Measurements from ENCODE around the gene MICAL2.

MICAL2 gene

DNA sequence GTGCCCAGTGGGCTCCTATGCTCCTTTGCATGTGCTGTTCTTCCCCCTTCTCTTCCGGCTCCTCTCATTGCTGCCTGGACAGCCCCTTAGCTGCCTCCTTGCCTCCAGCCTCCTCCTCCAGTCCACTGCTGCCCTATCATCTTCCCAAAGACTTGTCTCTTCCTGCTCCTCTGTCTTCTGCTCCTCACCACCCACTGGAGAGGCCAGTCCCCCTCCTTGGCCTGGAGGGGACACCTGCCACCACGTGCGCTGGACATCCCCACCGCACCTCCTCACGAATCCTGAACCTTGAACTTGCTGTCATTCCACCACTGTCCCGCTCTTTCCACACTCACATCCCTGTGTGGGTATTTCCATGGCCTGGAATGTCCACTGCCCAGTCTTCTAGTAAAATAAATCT is 49.8 kb downstream of the MICAL2 start:
- no peak for DNase-seq

DNA sequence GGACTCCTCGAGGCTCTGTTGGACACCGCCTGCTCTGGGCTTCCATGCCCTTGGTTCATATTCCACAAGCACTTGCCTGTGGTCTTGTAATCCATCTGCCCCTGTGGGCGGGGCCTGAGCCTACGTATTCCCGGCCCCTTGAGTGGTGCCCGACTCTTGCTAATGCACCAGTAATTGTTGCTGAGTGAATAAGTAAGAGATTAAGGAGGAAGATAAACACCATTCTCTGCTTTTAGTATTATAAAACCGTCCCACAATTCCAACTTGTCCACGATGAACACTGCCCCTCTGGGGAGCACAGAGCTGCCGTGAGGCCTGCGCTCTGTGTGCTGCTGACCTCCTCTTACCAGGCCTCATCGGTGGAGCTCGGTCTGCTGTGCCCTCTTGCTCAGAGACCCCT is 50.3 kb downstream of the MICAL2 start:
- peak; percentile 37 for DNase-seq

DNA sequence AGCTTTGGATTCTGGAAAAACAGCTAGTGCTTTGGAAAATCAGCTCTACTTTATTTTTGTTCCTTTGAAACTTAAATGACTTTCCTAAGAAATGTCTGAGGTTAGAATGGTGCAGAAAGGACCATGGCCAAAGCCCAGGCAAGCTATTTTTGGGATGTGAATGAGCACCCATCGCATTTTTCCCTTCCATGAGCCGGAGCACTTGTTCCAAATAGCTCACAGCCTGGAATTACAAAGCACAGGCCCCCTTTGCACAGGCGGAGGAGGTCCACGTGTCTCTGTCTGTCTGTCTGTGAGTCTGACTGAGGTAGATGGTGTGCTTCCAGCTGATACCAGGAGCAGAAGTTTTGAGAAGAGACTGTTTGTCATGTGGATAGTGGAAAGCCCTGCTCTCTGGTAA is 50.7 kb downstream of the MICAL2 start:
- DNase-seq: no peak

DNA sequence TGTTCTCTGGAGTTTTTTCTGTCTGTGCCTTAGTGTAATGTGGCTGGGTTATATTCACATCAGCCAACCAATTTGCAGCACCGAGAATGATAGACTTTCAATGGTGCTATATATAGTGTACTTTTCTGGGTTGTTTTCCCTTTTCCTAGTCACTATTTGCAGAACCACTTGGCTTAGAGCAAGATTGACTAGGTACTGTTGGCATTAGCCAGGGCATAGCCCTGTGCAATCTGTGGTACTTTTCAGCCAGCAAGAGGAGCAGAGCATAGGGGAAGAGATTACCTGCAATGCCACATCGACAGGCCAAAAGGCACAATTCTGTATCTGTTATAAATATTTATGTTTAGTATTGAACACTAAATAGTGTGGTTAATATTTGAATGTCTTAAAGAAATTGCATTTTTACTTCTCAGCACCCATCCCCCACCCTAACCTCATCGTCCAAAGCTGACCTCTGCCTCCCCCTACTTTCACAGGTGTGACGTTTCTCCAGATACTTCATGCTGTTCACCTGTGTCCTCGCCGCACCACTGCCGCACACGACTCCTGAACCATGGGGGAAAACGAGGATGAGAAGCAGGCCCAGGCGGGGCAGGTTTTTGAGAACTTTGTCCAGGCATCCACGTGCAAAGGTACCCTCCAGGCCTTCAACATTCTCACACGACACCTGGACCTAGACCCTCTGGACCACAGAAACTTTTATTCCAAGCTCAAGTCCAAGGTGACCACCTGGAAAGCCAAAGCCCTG is 51.4 kb downstream of the MICAL2 start:
- no peak for DNase-seq

DNA sequence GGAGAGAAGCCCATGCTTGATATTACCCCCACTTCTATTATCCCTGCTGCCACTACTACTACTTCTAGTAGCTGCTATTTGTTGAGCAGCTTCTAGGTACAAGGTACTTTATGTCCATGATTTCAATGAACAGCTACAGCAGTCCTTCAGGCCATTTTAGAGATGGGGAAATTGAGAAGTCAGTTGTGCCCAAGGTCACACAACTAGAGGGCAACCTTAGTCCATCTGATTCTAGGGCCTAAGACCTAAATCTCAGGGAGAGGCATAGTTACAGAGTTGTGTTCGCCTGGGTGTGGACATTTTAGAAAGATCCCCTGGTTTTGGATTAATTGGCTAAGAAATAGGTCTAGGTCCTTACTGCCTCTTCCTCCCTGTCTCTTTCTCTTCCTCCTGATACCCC is 52.3 kb downstream of the MICAL2 start:
- no peak for DNase-seq

DNA sequence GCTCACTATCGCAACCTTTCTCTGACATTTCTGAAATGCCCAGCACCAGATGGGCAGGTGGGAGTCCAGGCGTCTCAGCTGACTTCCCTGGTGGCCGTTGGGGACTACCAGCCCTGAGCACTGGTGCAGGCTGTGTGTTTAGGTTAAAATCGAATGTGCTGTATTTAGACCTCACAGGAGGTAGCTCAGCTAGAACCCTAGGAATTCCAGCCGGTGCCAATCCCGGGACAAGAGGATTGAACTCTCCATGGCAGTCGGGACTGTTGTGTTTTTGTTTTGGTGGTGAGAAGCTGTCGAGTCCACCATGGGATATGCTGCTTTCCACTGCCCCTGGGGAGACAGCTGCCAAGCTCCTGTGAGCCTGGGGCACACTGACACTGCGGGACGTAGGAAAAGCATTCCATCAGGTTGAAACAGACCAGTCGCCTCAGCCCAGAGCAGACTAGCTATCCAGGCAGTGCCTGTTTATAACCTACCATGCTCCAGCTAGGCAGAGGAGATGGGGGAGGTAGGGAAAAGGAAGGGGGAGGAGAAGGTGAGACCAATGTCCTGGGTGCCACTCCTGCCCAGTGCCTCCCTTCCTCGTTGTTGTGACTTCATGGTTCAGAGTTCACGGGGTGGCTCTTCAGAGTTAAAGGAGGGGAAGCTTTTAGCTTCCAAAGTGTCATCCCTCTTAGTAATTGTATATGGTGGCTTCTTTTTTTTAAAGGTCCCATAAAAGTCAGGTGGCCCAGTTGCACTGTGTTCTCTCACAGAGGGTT is 53.0 kb downstream of the MICAL2 start:
- no peak for DNase-seq

DNA sequence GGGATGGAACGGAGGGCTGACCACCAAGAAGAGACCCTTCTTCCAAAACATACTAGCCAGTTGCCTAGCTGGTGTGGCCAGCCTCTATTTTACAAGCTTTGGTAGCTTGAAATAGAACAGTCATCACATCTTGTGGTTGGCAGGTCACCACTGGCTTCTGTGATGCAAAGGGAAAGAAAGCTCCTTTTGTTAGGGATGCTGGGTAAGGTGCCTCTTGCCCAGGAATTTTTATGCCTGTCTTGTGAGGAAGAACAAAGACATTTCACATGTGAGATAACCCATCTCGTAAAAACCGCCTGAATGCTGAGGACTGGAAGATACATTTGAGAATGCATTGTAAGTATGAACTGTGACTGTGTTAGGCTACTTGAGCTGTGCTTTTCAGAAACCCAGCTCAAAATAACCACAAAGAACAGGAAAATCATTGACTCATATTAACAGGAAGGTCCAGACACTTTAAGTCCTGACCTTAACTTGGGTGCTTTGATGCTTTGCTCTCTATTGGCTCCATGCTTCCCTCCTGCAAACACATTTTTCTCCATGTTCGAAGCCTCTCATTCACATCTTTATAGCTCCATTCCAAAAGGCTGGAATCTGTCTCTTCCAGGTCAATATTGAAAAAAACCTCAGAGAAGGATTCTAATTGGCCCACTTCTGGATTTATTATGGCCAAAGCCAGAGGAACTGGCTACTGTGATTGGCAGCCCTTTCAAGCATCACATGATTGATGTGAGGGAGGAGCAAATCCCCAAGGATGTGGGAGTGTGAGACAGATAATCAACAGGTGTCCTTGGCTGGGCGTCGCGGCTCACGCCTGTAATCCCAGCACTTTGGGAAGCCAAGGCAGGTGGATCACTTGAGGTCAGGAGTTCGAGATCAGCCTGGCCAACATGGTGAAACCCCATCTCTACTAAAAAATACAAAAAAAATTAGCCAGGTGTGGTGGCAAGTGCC is 53.9 kb downstream of the MICAL2 start:
- DNase-seq: no peak

DNA sequence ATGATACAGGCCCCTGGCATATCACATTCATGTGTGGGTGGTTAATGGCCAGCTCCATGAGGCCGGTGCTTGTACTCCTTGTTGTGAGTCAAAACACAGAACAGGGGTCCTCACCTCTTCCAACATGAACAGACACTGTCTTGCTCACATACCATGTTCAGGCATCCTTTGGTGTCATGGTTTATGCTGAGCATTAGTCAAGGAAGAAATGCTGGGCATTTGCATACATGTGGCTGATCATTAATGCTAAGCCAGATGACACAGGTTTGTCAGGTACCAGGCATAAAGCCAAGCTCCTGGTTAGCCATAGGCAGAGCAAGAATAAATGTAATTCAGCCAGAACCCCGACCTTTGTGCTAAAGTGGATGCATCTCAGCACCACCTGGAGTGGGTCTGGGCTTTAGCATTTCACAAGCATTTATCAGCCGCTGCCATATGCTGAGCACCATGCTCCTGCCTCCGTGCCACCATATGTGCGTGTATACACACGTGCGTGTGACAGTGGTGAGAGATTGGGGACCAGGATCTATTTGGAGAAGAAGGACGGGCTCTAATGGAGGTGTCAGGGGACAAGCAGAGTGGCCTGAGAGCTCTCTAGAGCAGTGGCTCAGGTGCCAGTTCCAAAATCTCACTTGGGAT is 55.0 kb downstream of the MICAL2 start:
- no peak for DNase-seq

DNA sequence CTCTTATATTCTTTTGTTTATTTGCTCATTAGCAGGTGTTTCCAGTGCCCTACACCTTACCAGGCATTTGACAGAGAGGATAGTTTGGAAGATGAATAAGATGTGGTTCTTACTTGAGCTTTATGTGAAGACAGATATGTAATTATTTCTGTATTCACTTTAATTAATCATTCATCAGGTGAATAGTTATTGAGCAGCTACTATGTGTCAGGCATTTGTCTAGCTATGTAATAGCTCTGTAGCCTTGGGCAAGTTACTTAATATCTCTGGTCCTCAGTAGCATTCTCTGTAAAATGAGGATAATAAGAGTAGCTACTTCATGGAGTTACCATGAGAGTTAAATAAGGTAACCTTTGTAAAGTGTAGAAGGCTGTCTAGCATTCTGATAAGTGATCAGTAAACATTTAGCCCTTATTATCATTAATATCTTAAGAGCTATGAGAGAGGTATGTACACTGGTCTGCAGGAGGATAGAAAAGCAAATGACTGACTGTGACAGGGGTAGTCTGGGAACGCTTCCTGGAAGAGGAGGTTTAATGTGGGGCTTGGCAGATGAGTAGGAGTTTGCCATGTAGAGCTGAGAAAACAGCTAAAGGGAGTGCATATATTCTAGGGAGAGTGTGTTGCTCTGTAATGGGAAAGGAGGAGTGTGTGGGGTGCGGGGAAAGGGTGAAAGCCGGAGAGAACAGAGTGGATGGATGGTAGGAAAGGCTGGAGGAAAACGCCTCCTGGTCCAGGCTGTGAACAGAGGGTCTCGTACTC is 56.1 kb downstream of the MICAL2 start:
- no peak for DNase-seq

DNA sequence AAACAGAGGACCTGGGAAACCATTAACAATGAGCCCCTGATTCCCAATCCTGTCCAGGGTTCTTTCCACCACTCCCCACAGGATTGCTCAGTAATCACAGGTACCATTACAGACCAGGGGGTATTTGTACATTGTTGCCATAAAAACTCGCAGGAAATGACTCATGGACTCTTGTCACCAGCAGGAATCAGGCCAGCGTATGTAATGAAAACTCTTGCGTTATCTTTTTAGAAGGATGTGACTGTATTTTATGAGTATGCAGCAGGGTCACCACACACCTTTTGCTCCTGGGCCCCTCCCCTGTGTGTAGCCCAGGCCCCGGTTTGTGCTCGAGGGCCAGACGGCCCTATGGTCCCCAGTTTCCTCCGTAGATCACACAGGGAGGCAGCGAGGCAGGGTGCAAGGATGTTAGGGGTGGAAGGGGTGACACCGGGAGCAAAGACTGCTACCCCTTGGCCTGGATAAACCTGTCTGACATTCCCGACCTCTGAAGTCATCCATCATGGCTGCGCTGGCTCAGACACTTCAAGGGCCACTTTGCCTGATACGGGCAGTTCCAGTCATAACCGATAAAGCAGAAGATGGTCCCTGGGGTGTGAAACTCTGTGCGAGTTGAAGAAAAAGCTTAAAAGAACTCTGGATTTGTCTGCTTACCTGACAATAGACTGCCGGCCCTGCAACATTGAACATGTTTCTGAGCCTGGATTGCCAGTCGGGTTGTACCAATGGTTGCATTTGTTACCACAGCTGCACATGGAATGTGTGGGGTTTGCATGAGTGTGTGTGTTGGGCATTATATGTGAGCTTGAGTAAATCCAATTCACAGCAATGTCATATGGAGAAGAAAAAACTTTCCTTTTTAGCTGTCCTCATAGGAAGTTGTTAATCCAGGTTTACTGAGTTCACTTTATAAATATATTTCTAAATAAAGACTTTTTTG is 56.9 kb downstream of the MICAL2 start:
- no peak for DNase-seq

DNA sequence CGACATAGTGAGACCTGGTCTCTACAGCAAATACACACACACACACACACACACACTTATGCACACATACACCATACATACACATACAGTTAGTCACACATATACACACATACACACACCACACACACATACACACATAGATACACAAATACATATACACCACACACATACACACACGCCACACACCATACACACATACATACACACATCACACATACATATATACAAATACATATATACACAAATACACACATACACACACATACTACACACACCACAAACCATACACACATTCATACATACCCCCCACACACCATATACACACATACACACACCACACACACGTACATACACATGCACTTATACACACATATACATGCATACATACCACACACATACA is 57.7 kb downstream of the MICAL2 start:
- DNase-seq: no peak

DNA sequence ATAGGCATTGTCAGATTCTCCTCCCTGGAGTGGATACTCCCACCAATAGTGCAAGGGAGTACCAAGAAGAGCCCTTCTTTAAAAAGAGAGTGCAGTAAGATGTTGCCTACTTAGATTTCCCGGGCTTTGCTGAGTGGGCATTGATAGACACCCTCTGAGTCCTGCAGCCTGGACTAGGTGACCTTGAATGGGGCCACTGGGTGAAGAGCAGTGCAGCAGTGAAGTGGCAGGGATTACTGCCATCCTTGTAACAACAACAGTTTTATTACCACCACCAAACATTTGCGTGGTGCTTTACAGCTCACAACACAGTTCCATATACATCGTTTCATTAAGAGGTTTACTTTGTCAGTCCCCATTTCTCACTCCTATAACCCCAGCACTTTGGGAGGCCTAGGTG is 59.4 kb downstream of the MICAL2 start:
- DNase-seq: no peak

DNA sequence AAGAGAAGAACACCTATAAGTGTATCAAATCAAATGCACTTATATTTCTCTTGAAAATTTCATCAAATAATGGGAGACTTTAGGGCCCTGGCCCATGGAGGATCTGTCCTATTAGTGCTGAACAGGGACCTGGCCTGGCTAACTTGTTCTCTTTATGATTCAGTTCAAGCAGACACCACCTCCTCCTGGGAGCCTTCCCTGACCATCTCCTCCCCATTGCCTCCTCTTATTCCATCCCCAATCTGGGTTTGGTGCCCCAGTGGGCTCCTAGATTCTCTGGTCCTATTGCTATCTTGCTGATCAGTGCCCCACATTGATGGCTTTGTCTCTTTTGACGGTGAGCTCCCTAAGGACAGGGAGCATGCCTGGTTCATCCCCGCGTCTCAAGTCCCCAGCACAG is 60.1 kb downstream of the MICAL2 start:
- no peak for DNase-seq

DNA sequence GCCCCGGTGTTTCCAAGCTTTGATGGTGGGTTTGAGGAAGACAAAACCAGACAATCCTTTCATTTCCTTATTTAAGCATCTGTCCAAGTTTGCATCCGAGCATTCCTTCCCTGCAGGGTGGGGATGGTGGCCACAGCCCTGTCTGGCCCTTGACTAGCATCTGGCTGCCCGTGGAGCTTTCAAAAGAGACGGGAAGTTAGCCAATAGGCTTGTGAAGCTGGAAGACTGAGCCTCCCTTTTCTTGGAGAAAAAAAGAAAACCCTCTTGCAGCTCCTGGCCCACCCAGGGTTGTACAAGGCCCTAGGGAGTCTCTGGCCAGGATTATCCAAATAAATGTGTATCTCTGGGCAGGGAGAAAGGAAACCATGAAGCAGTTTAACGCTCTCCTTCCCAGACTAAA is 60.6 kb downstream of the MICAL2 start:
- DNase-seq: no peak

DNA sequence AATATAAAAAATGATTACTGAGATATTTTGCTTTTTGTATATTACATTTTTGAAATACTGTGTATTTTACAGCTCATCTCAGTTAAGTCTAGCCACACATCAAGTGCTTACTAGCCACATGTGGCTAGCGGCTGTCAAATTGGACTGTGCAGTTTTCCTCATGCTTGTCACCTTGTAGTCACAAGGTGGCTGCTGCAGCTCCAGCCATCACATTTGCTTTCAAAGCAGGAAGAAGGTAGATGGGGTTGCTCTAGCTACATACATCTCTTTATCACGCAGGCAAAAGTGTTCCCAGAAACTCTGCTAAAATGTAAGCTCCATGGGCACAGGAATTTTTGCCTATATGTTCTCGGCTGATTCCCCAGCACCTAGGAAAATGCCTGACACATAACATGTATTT is 61.5 kb downstream of the MICAL2 start:
- no peak for DNase-seq

DNA sequence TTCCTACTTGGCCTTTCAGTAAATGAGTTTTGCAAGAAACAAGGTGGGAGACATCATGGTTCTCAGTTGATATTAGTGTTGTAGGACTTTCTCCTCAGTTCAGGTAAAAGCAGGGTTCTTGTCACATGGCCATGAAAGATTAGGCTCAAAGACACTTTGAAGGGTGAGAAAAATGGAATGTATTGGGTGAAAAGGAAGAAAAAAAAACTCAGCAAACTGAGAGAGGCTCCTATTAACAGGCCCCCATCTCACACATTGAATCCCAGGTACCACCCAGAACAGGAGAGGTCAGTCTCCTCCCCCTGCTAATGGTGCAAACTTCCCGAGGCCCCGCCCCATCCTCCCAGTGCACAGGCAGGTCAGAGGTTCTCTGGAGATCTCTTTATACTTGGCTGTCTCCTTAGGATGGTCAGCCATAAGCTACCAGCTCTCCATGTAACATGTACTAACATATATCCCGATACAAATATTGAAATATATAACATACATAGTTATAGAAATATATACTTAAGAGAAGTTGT is 62.2 kb downstream of the MICAL2 start:
- no peak for DNase-seq

DNA sequence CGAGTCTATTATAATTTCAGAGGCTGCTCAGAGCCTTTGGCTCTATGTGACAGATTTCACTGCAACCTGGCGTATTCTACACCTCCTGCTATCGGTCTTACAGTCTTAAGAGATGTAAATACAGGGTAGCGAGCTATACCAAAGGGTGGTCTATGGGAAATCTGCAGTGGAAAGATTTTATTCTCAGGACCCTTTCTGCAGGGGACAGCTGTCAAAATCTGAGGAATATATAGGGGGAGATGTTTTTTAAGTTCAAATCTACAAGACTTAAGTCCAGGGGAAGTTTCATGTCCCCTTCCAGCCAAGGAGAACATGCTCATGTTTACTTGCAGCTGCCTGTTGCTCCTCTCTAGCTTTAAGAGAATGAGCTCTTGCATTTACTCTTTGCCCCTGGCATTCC is 62.7 kb downstream of the MICAL2 start:
- DNase-seq: no peak

DNA sequence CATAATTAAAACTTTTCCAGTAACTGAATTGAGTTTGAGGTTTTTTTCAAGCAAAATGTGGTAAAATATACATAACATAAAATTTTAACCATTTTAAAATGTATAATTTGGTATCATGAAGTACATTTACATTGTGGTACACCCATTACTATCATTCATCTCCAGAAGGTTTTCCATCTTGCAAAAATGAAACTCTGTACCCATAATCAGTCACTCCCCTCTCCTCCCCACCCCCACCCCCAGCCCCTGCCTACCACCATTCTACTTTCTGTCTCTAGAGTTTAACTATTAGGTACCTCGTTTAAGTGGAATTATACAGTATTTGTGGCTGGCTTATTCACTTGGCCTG is 63.7 kb downstream of the MICAL2 start:
- DNase-seq: no peak

DNA sequence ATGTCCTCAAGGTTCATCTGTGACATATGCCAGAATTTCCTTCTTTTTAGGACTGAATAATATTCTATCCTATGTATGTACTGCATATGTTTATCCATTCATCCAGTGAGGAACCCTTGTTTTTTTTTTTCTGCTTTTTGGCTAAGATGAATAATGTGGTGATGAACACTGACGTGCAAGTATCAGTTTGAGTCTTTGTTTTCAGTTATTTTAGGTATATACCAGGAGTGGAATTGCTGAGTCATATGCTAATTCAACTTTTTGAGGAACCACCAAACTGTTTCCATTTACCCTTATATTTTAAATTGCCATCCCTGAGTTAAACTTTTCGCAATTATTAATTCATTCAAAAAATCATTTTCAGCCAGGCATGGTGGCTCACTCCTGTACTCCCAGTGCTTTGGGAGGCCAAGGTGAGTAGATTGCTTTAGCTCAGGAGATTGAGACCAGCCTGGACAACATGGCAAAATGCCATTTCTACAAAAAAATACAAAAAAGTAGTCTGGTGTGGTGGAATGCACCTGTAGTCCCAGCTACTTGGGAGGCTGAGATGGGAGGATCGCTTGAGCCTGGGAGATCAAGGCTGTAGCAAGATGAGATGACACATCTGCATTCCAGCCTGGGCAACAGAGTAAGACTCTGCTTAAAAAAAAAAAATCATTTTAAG is 64.2 kb downstream of the MICAL2 start:
- no peak for DNase-seq

DNA sequence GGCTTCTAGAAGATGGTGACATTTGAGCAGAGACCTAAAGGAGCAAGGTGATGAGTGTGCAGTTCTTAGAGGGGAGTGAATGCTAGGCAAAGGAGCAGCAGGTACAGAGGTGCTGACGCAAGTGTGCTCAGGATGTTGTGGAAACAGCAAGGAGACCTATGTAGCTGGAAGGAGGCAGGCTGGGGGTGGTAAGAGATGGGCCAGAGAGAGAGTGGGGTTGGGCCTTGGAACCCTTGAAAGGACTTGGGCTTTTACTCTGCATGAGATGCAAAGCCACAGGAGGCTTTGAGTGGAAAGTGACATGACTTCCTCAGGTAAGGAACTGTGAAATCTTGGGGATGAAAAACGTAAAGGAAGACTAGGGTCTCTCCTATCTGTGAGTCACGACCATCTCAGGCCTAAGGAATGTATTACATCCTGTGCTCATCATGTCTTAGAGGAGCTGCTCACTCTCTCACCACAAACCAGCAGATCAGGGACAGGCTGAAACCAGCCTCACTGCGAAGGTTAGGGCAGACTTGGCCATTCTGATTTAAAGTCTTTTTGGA is 65.4 kb downstream of the MICAL2 start:
- no peak for DNase-seq

All from NCI-H2107 (cell line).